ENCODE data around the gene DNAH12. TPM values are rescaled to one million over a fixed set of nuclear protein-coding genes. Genes with fewer than 3 reads are reported as not detected.
A peak's percentile ranks its signal among the peaks of the same experiment; 100 is the strongest.

DNAH12 gene
- total and polyA plus RNA-seq, 2 of the 13 experiments (the other 11 are each of a cell fraction or from before 2014, with no cell fraction given): 0.11 TPM

DNA sequence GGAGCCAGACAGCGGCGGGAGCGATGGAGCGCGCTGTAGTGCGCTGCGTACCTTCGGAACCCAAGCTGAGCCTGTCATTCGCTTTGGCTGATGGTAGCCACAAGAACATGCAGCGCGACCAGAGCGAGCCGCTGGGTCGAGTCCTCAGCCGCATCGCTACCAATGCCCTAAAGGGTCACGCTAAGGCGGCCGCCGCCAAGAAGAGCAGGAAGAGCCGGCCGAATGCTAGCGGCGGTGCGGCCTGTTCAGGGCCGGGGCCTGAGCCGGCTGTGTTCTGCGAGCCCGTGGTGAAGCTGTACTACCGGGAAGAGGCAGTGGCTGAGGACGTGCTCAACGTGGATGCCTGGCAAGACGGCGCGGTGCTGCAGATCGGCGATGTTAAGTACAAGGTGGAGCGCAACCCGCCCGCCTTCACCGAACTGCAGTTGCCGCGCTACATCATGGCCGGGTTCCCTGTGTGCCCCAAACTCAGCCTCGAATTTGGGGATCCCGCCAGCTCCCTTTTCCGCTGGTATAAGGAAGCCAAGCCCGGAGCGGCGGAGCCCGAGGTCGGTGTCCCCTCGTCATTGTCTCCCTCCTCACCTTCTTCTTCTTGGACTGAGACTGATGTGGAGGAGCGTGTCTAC, 12.4 kb upstream of the DNAH12 start (continued):
- TF ChIP-seq, protein P1, sequence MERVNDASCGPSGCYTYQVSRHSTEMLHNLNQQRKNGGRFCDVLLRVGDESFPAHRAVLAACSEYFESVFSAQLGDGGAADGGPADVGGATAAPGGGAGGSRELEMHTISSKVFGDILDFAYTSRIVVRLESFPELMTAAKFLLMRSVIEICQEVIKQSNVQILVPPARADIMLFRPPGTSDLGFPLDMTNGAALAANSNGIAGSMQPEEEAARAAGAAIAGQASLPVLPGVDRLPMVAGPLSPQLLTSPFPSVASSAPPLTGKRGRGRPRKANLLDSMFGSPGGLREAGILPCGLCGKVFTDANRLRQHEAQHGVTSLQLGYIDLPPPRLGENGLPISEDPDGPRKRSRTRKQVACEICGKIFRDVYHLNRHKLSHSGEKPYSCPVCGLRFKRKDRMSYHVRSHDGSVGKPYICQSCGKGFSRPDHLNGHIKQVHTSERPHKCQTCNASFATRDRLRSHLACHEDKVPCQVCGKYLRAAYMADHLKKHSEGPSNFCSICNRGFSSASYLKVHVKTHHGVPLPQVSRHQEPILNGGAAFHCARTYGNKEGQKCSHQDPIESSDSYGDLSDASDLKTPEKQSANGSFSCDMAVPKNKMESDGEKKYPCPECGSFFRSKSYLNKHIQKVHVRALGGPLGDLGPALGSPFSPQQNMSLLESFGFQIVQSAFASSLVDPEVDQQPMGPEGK (CRISPR knock-in tag; IDR thresholded peaks at IDR 0.05): no peak
- TF ChIP-seq, protein P2, sequence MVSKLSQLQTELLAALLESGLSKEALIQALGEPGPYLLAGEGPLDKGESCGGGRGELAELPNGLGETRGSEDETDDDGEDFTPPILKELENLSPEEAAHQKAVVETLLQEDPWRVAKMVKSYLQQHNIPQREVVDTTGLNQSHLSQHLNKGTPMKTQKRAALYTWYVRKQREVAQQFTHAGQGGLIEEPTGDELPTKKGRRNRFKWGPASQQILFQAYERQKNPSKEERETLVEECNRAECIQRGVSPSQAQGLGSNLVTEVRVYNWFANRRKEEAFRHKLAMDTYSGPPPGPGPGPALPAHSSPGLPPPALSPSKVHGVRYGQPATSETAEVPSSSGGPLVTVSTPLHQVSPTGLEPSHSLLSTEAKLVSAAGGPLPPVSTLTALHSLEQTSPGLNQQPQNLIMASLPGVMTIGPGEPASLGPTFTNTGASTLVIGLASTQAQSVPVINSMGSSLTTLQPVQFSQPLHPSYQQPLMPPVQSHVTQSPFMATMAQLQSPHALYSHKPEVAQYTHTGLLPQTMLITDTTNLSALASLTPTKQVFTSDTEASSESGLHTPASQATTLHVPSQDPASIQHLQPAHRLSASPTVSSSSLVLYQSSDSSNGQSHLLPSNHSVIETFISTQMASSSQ (IDR thresholded peaks at IDR 0.05; ENCODE audit: low read depth): no peak
- TF ChIP-seq, protein P2 (CRISPR knock-in tag; IDR thresholded peaks at IDR 0.05; ENCODE audit: borderline replicate concordance): no peak
- TF ChIP-seq PHF21A (CRISPR knock-in tag; IDR thresholded peaks at IDR 0.05) (no peak; the same call in 1 of the 2 replicates), ZFY (CRISPR knock-in tag; IDR thresholded peaks at IDR 0.05) (peak; percentile 69), ZNF350 (CRISPR knock-in tag; IDR thresholded peaks at IDR 0.05; ENCODE audit: borderline replicate concordance, low read depth) (no peak), RFX3 (CRISPR knock-in tag; IDR thresholded peaks at IDR 0.05) (no peak), ZKSCAN1 (IDR thresholded peaks at IDR 0.05; ENCODE audit: low read length) (no peak), NFIC (IDR thresholded peaks at IDR 0.05; ENCODE audit: low read length) (no peak), HOXA9 (CRISPR knock-in tag; IDR thresholded peaks at IDR 0.05; ENCODE audit: borderline replicate concordance) (no peak), SP1 (IDR thresholded peaks at IDR 0.05) (no peak), SP1 (CRISPR knock-in tag; IDR thresholded peaks at IDR 0.05) (no peak), AGO2 (optimal IDR thresholded peaks at IDR 0.05; ENCODE audit: low read depth, low read length) (peak; percentile 84)
- TF ChIP-seq, protein P3, sequence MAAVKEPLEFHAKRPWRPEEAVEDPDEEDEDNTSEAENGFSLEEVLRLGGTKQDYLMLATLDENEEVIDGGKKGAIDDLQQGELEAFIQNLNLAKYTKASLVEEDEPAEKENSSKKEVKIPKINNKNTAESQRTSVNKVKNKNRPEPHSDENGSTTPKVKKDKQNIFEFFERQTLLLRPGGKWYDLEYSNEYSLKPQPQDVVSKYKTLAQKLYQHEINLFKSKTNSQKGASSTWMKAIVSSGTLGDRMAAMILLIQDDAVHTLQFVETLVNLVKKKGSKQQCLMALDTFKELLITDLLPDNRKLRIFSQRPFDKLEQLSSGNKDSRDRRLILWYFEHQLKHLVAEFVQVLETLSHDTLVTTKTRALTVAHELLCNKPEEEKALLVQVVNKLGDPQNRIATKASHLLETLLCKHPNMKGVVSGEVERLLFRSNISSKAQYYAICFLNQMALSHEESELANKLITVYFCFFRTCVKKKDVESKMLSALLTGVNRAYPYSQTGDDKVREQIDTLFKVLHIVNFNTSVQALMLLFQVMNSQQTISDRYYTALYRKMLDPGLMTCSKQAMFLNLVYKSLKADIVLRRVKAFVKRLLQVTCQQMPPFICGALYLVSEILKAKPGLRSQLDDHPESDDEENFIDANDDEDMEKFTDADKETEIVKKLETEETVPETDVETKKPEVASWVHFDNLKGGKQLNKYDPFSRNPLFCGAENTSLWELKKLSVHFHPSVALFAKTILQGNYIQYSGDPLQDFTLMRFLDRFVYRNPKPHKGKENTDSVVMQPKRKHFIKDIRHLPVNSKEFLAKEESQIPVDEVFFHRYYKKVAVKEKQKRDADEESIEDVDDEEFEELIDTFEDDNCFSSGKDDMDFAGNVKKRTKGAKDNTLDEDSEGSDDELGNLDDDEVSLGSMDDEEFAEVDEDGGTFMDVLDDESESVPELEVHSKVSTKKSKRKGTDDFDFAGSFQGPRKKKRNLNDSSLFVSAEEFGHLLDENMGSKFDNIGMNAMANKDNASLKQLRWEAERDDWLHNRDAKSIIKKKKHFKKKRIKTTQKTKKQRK (IDR thresholded peaks at IDR 0.05; ENCODE audit: low read length): no peak
- TF ChIP-seq, protein P4, sequence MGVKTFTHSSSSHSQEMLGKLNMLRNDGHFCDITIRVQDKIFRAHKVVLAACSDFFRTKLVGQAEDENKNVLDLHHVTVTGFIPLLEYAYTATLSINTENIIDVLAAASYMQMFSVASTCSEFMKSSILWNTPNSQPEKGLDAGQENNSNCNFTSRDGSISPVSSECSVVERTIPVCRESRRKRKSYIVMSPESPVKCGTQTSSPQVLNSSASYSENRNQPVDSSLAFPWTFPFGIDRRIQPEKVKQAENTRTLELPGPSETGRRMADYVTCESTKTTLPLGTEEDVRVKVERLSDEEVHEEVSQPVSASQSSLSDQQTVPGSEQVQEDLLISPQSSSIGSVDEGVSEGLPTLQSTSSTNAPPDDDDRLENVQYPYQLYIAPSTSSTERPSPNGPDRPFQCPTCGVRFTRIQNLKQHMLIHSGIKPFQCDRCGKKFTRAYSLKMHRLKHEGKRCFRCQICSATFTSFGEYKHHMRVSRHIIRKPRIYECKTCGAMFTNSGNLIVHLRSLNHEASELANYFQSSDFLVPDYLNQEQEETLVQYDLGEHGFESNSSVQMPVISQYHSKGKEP (CRISPR knock-in tag; IDR thresholded peaks at IDR 0.05): no peak
- TF ChIP-seq, protein P5, sequence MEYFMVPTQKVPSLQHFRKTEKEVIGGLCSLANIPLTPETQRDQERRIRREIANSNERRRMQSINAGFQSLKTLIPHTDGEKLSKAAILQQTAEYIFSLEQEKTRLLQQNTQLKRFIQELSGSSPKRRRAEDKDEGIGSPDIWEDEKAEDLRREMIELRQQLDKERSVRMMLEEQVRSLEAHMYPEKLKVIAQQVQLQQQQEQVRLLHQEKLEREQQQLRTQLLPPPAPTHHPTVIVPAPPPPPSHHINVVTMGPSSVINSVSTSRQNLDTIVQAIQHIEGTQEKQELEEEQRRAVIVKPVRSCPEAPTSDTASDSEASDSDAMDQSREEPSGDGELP (IDR thresholded peaks at IDR 0.05; ENCODE audit: borderline replicate concordance, low read depth): no peak; the same call in 1 of the 2 replicates

Data from HepG2 (cell line).